Measurements from ENCODE around the gene PEX3. TPM values are rescaled to one million over a fixed set of nuclear protein-coding genes. Genes with fewer than 3 reads are reported as not detected.

PEX3 gene
- total and polyA plus RNA-seq, 4 donors = 28.1 to 35.0 (median 30.7) TPM

DNA sequence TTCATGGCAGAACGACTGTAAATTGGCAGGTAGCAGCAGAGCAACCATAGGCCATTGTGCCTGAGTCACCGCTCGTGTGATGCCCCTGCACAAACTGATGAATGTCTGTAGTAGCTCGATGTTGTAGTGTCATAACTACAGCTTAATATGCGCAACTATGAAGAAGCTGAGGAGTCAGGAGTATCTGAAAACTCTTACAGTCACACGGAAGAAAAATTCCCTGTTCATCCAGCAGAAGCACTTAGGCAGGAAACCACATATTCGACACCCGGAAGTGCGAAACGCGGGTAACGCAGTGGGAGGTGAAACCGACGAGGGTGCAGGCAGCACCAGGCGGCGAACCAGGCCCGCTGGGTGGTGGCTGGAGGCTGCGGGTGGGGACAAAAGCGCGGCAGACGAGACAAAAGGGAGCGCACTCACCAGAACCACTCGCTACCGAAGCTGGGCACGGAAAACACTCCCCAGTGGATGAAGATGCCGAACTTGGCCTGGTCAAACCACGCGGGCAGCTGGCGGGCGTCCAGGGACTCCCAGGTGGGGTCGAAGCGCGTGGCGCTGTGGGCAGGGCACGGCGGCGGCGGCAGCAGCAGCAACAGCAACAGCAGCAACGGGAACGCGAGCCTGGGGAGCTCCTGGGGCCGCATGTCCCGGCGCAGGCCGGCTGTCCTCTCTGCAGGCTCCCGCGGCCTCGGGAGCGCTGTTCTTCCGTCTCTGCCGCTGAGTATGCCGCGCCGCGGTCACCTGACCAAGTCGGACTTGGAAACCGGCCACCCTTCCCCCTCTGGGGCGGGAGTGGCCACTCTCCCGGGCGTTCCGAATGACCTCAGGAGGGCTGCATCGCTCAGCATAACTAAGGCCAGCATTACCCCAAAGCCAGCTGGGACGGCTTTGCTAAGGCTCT is 60.6 kb downstream of the PEX3 start, which contains the start of gene FUCA2:
Gene FUCA2, minus strand, starts transcription at position 730 of the 901 bp plus-strand sequence. Its CDS starts 86 bp downstream, at position 644.
- Histone ChIP-seq H3K27me3 (ENCODE audit: control insufficient read depth, insufficient read depth, low read length) (no peaks in the 10 kb centered on the region), H3K4me1 (ENCODE audit: control insufficient read depth, insufficient read depth, low read length) (peaks cover 35% of the 10 kb centered on the region), H3K27ac (ENCODE audit: low read depth, low read length) (peak within 1 kb of the TSS; percentile 79), H3K4me3 (ENCODE audit: low read depth, low read length) (peak within 1 kb of the TSS; percentile 68), H3K36me3 (ENCODE audit: control insufficient read depth, insufficient read depth, low read length) (no peaks in the 10 kb centered on the region), H3K9me3 (ENCODE audit: control insufficient read depth, insufficient read depth, low read length) (no peaks in the 10 kb centered on the region)
- 3% methylated on average over 60 of the region's 63 CpGs for WGBS (ENCODE audit: insufficient coverage)
- peak; percentile 53 to 91 (median 62) for DNase-seq (ENCODE audit: low read depth in 4 of 6, low spot score in 6 of 6)

GRCh38 chr6:143513410-143513809 is 62.8 kb downstream of the PEX3 start:
- H3K27me3 ChIP-seq (ENCODE audit: control insufficient read depth, insufficient read depth, low read length) = no peaks in the 10 kb centered on the region
- 39% methylated on average over 2 of the region's 4 CpGs for WGBS (ENCODE audit: insufficient coverage)
- H3K27ac ChIP-seq (ENCODE audit: low read depth, low read length) = no peak overlapping the region
- H3K36me3 ChIP-seq (ENCODE audit: control insufficient read depth, insufficient read depth, low read length) = no peaks in the 10 kb centered on the region
- peaks cover 35% of the 10 kb centered on the region for H3K4me1 ChIP-seq (ENCODE audit: control insufficient read depth, insufficient read depth, low read length)
- DNase-seq (ENCODE audit: low read depth in 4 of 6, low spot score in 6 of 6) = no peak
- H3K9me3 ChIP-seq (ENCODE audit: control insufficient read depth, insufficient read depth, low read length) = no peaks in the 10 kb centered on the region
- H3K4me3 ChIP-seq (ENCODE audit: low read depth, low read length) = no peak overlapping the region

GRCh38 chr6:143515061-143515760 is 64.6 kb downstream of the PEX3 start:
- peak in 3 of 6 donors; percentile 53 to 78 (median 67) for DNase-seq (ENCODE audit: low read depth in 4 of 6, low spot score in 6 of 6)
- Histone ChIP-seq H3K4me3 (ENCODE audit: low read depth, low read length) (no peak overlapping the region), H3K4me1 (ENCODE audit: control insufficient read depth, insufficient read depth, low read length) (peaks cover 35% of the 10 kb centered on the region), H3K36me3 (ENCODE audit: control insufficient read depth, insufficient read depth, low read length) (no peaks in the 10 kb centered on the region), H3K27ac (ENCODE audit: low read depth, low read length) (no peak overlapping the region), H3K27me3 (ENCODE audit: control insufficient read depth, insufficient read depth, low read length) (no peaks in the 10 kb centered on the region), H3K9me3 (ENCODE audit: control insufficient read depth, insufficient read depth, low read length) (no peaks in the 10 kb centered on the region)
- WGBS (ENCODE audit: insufficient coverage) = 45% methylated on average over 9 of the region's 12 CpGs

GRCh38 chr6:143515766-143516355 is 65.3 kb downstream of the PEX3 start:
- no peaks in the 10 kb centered on the region for H3K9me3 ChIP-seq (ENCODE audit: control insufficient read depth, insufficient read depth, low read length)
- H3K4me1 ChIP-seq (ENCODE audit: control insufficient read depth, insufficient read depth, low read length) = peaks cover 29% of the 10 kb centered on the region
- H3K4me3 ChIP-seq (ENCODE audit: low read depth, low read length) = no peak overlapping the region
- no peak overlapping the region for H3K27ac ChIP-seq (ENCODE audit: low read depth, low read length)
- H3K27me3 ChIP-seq (ENCODE audit: control insufficient read depth, insufficient read depth, low read length) = no peaks in the 10 kb centered on the region
- no peak for DNase-seq (ENCODE audit: low read depth in 4 of 6, low spot score in 6 of 6)
- 89% methylated on average over 3 of the region's 7 CpGs for WGBS (ENCODE audit: insufficient coverage)
- H3K36me3 ChIP-seq (ENCODE audit: control insufficient read depth, insufficient read depth, low read length) = no peaks in the 10 kb centered on the region

- Histone ChIP-seq H3K27me3 (ENCODE audit: control insufficient read depth, insufficient read depth, low read length) (no peaks in the 10 kb centered on the region), H3K9me3 (ENCODE audit: control insufficient read depth, insufficient read depth, low read length) (no peaks in the 10 kb centered on the region), H3K4me1 (ENCODE audit: control insufficient read depth, insufficient read depth, low read length) (peaks cover 21% of the 10 kb centered on the region), H3K27ac (ENCODE audit: low read depth, low read length) (no peak overlapping the region), H3K4me3 (ENCODE audit: low read depth, low read length) (no peak overlapping the region), H3K36me3 (ENCODE audit: control insufficient read depth, insufficient read depth, low read length) (no peaks in the 10 kb centered on the region)
- WGBS (ENCODE audit: insufficient coverage) = 91% methylated on average over 1 of the region's 2 CpGs
- DNase-seq (ENCODE audit: low read depth in 4 of 6, low spot score in 6 of 6) = no peak
Measured at GRCh38 chr6:143516690-143517446, 66.3 kb downstream of the PEX3 start.

DNA sequence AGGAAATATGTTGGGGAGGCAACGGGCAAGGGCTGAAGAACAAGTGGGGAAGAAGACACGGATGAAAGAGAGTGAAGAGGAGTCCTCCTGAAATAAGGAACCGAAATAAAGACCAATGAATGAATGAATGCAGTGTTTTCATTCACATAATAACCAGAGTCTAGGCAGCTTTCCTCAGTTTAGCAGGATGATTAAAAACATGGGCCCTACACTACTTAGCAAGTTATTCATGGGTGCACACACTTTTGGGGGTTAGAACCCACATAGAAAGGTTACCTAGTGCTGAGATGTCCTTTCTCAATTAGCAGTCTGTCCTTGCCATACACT is 66.8 kb downstream of the PEX3 start:
- DNase-seq (ENCODE audit: low read depth in 4 of 6, low spot score in 6 of 6) = no peak
- WGBS (ENCODE audit: insufficient coverage) = 28% methylated on average over 2 of the region's 3 CpGs
- Histone ChIP-seq H3K27ac (ENCODE audit: low read depth, low read length) (no peak overlapping the region), H3K9me3 (ENCODE audit: control insufficient read depth, insufficient read depth, low read length) (no peaks in the 10 kb centered on the region), H3K36me3 (ENCODE audit: control insufficient read depth, insufficient read depth, low read length) (no peaks in the 10 kb centered on the region), H3K4me3 (ENCODE audit: low read depth, low read length) (no peak overlapping the region), H3K27me3 (ENCODE audit: control insufficient read depth, insufficient read depth, low read length) (no peaks in the 10 kb centered on the region), H3K4me1 (ENCODE audit: control insufficient read depth, insufficient read depth, low read length) (peaks cover 17% of the 10 kb centered on the region)

- no peaks in the 10 kb centered on the region for H3K36me3 ChIP-seq (ENCODE audit: control insufficient read depth, insufficient read depth, low read length)
- no peaks in the 10 kb centered on the region for H3K4me1 ChIP-seq (ENCODE audit: control insufficient read depth, insufficient read depth, low read length)
- no peak overlapping the region for H3K4me3 ChIP-seq (ENCODE audit: low read depth, low read length)
- no peaks in the 10 kb centered on the region for H3K9me3 ChIP-seq (ENCODE audit: control insufficient read depth, insufficient read depth, low read length)
- no peak for DNase-seq (ENCODE audit: low read depth in 4 of 6, low spot score in 6 of 6)
- H3K27ac ChIP-seq (ENCODE audit: low read depth, low read length) = no peak overlapping the region
- WGBS (ENCODE audit: insufficient coverage) = 87% methylated on average over 3 of the region's 8 CpGs
- no peaks in the 10 kb centered on the region for H3K27me3 ChIP-seq (ENCODE audit: control insufficient read depth, insufficient read depth, low read length)
Measured at GRCh38 chr6:143522039-143522600, 71.5 kb downstream of the PEX3 start.

DNA sequence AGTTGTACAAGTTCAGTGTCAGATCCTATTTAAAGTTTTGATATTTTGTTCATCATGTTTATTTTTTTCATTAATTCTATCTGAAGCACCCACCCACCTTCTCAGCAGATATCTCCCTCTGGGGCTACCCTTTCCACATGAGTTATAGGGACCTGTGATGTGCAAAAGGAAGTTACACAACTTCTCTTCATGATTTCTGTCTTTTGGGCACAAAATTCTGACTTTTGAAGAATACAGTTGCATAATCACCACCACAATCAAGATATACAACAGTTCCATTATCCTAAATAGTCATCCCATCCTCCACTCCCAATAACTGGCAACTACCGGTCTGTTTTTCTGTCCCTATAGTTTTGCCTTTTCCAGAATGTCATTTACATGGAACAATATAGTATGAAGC is 74.8 kb downstream of the PEX3 start:
- no peaks in the 10 kb centered on the region for H3K4me1 ChIP-seq (ENCODE audit: control insufficient read depth, insufficient read depth, low read length)
- H3K27me3 ChIP-seq (ENCODE audit: control insufficient read depth, insufficient read depth, low read length) = no peaks in the 10 kb centered on the region
- no peaks in the 10 kb centered on the region for H3K36me3 ChIP-seq (ENCODE audit: control insufficient read depth, insufficient read depth, low read length)
- WGBS (ENCODE audit: insufficient coverage) = no CpG with 5 or more reads among the region's 1 CpG
- no peaks in the 10 kb centered on the region for H3K9me3 ChIP-seq (ENCODE audit: control insufficient read depth, insufficient read depth, low read length)
- H3K4me3 ChIP-seq (ENCODE audit: low read depth, low read length) = no peak overlapping the region
- DNase-seq (ENCODE audit: low read depth in 4 of 6, low spot score in 6 of 6) = no peak
- no peak overlapping the region for H3K27ac ChIP-seq (ENCODE audit: low read depth, low read length)

DNA sequence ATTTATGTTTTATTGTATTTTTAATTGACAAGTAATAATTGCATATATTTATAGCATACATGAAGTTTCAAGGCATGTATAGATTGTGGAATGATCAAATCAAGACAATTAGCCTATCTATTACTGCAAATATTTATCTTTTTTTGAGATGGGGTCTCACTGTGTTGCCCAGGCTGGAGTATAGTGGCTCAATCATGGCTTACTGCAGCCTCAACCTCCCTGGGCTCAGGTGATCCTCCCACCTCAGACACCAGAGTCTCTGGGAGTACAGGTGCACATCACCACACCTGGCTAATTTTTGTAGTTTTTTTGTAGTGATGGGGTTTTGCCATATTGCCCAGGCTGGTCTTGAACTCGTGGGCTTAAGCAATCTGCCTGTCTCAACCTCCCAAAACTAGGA is 77.1 kb downstream of the PEX3 start:
- no peaks in the 10 kb centered on the region for H3K9me3 ChIP-seq (ENCODE audit: control insufficient read depth, insufficient read depth, low read length)
- no peak overlapping the region for H3K27ac ChIP-seq (ENCODE audit: low read depth, low read length)
- H3K4me3 ChIP-seq (ENCODE audit: low read depth, low read length) = no peak overlapping the region
- no peaks in the 10 kb centered on the region for H3K4me1 ChIP-seq (ENCODE audit: control insufficient read depth, insufficient read depth, low read length)
- no peaks in the 10 kb centered on the region for H3K27me3 ChIP-seq (ENCODE audit: control insufficient read depth, insufficient read depth, low read length)
- WGBS (ENCODE audit: insufficient coverage) = no CpG with 5 or more reads among the region's 1 CpG
- no peaks in the 10 kb centered on the region for H3K36me3 ChIP-seq (ENCODE audit: control insufficient read depth, insufficient read depth, low read length)
- no peak for DNase-seq (ENCODE audit: low read depth in 4 of 6, low spot score in 6 of 6)

Measured in spinal cord (tissue), 10 donors.